ENCODE results near the gene POU6F2. TPM values are rescaled to one million over a fixed set of nuclear protein-coding genes. Genes with fewer than 3 reads are reported as not detected.

POU6F2 gene
- total RNA-seq, 1 experiment from 2014 or later: 2.9 TPM

- TF ChIP-seq, protein P1, sequence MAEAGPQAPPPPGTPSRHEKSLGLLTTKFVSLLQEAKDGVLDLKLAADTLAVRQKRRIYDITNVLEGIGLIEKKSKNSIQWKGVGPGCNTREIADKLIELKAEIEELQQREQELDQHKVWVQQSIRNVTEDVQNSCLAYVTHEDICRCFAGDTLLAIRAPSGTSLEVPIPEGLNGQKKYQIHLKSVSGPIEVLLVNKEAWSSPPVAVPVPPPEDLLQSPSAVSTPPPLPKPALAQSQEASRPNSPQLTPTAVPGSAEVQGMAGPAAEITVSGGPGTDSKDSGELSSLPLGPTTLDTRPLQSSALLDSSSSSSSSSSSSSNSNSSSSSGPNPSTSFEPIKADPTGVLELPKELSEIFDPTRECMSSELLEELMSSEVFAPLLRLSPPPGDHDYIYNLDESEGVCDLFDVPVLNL (CRISPR knock-in tag; IDR thresholded peaks at IDR 0.05; ENCODE audit: borderline replicate concordance, low read depth): no peak
- no peak for TF ChIP-seq ZNF232 (CRISPR knock-in tag; IDR thresholded peaks at IDR 0.05)
- TF ChIP-seq, protein P2, sequence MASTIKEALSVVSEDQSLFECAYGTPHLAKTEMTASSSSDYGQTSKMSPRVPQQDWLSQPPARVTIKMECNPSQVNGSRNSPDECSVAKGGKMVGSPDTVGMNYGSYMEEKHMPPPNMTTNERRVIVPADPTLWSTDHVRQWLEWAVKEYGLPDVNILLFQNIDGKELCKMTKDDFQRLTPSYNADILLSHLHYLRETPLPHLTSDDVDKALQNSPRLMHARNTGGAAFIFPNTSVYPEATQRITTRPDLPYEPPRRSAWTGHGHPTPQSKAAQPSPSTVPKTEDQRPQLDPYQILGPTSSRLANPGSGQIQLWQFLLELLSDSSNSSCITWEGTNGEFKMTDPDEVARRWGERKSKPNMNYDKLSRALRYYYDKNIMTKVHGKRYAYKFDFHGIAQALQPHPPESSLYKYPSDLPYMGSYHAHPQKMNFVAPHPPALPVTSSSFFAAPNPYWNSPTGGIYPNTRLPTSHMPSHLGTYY (CRISPR knock-in tag; IDR thresholded peaks at IDR 0.05): no peak
- no peak for TF ChIP-seq NFYB (CRISPR knock-in tag; conservative IDR thresholded peaks at IDR 0.05; ENCODE audit: low read depth)
- TF ChIP-seq, protein P3, sequence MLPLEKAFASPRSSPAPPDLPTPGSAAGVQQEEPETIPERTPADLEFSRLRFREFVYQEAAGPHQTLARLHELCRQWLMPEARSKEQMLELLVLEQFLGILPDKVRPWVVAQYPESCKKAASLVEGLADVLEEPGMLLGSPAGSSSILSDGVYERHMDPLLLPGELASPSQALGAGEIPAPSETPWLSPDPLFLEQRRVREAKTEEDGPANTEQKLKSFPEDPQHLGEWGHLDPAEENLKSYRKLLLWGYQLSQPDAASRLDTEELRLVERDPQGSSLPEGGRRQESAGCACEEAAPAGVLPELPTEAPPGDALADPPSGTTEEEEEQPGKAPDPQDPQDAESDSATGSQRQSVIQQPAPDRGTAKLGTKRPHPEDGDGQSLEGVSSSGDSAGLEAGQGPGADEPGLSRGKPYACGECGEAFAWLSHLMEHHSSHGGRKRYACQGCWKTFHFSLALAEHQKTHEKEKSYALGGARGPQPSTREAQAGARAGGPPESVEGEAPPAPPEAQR (CRISPR knock-in tag; IDR thresholded peaks at IDR 0.05): no peak
- no peak for TF ChIP-seq TEAD4 (CRISPR knock-in tag; IDR thresholded peaks at IDR 0.05)
- no peak for TF ChIP-seq RORB (CRISPR knock-in tag; IDR thresholded peaks at IDR 0.05)
- TF ChIP-seq ZNF532 (CRISPR knock-in tag; IDR thresholded peaks at IDR 0.05; ENCODE audit: borderline replicate concordance): no peak
- TF ChIP-seq, protein P4, sequence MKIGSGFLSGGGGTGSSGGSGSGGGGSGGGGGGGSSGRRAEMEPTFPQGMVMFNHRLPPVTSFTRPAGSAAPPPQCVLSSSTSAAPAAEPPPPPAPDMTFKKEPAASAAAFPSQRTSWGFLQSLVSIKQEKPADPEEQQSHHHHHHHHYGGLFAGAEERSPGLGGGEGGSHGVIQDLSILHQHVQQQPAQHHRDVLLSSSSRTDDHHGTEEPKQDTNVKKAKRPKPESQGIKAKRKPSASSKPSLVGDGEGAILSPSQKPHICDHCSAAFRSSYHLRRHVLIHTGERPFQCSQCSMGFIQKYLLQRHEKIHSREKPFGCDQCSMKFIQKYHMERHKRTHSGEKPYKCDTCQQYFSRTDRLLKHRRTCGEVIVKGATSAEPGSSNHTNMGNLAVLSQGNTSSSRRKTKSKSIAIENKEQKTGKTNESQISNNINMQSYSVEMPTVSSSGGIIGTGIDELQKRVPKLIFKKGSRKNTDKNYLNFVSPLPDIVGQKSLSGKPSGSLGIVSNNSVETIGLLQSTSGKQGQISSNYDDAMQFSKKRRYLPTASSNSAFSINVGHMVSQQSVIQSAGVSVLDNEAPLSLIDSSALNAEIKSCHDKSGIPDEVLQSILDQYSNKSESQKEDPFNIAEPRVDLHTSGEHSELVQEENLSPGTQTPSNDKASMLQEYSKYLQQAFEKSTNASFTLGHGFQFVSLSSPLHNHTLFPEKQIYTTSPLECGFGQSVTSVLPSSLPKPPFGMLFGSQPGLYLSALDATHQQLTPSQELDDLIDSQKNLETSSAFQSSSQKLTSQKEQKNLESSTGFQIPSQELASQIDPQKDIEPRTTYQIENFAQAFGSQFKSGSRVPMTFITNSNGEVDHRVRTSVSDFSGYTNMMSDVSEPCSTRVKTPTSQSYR (CRISPR knock-in tag; IDR thresholded peaks at IDR 0.05): no peak
- Mint-ChIP-seq H3K9me3 (peaks cover under 1% of the 10 kb centered on the region; the same call in 1 of the 2 replicates), H3K4me3 (no peak overlapping the region), H3K4me1 (peaks cover 5% of the 10 kb centered on the region; the same call in 1 of the 2 replicates), H3K36me3 (no peaks in the 10 kb centered on the region), H3K27me3 (ENCODE audit: low read depth) (no peaks in the 10 kb centered on the region), H3K27ac (no peak overlapping the region)
- ChIA-PET CTCF (no interaction called here), POLR2A (no interaction called here)
- ATAC-seq (no peak), DNase-seq (ENCODE audit: low spot score) (no peak)
Observed at GRCh38 chr7:39379416-39379815, 401.7 kb downstream of the POU6F2 start.

DNA sequence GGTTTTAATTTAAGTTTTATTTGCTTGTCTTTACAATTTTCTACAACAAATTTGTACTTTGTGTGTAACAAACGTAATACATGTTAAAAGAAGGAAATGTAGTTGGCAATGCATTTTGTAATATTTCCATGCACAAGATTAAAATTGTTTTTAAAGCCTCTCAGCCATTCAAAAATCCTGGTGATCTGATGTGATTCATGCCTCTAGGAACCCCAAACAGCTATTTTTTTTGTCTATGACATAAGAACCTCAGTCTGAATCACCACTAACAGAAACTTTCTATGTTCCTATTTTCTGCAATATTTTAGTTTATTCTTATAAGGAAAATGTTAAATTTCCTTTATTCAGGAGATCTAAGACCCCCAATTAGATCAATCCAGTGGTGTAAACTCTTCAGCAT, 405.4 kb downstream of the POU6F2 start:
- H3K9me3 Mint-ChIP-seq: peaks cover 4% of the 10 kb centered on the region; the same call in 1 of the 2 replicates
- POLR2A ChIA-PET: interaction anchor here (0.6 kb wide), 1 partner anchor 40 kb away, joined by 3 read pairs; no protein-coding TSS in a partner anchor
- TF ChIP-seq CTCF (IDR thresholded peaks at IDR 0.05): no peak
- no peak for TF ChIP-seq CREM (CRISPR knock-in tag; IDR thresholded peaks at IDR 0.05)
- no peak for TF ChIP-seq CBFB (CRISPR knock-in tag; IDR thresholded peaks at IDR 0.05; ENCODE audit: low read depth)
- TF ChIP-seq ZBTB43 (CRISPR knock-in tag; IDR thresholded peaks at IDR 0.05): no peak
- no peak for TF ChIP-seq RELA (CRISPR knock-in tag; IDR thresholded peaks at IDR 0.05; ENCODE audit: borderline replicate concordance)
- no peak for TF ChIP-seq TCF7 (CRISPR knock-in tag; IDR thresholded peaks at IDR 0.05; ENCODE audit: low read depth)
- no peak for TF ChIP-seq FOXJ3 (CRISPR knock-in tag; IDR thresholded peaks at IDR 0.05; ENCODE audit: borderline replicate concordance)
- no peak for TF ChIP-seq TP53 (CRISPR knock-in tag; IDR thresholded peaks at IDR 0.05)
- no peak for TF ChIP-seq E2F5 (CRISPR knock-in tag; IDR thresholded peaks at IDR 0.05)
- no peak for TF ChIP-seq ESRRA (CRISPR knock-in tag; IDR thresholded peaks at IDR 0.05; ENCODE audit: borderline replicate concordance)

More for the DNA sequence above, 405.4 kb downstream of the POU6F2 start:
- Mint-ChIP-seq H3K27ac (no peak overlapping the region), H3K4me3 (no peak overlapping the region), H3K27me3 (ENCODE audit: low read depth) (no peaks in the 10 kb centered on the region), H3K4me1 (no peaks in the 10 kb centered on the region), H3K36me3 (no peaks in the 10 kb centered on the region)
- CTCF ChIA-PET: no interaction called here
- no peak for DNase-seq (ENCODE audit: low spot score)
- no peak for ATAC-seq
